HL-60 (cell line): Measurements from ENCODE around the gene PRKAG2.

Experiments
- CTCF ChIP-seq: IDR thresholded peaks from one replicate; pipeline ENCODE4 v1.5.1; 2011; ENCODE audit warnings: low read length, control low read depth, inconsistent platforms; ENCODE audit not compliant: insufficient read depth
- POLR2AphosphoS5 ChIP-seq: IDR thresholded peaks from 2 replicates; pipeline ENCODE4 v1.6.1; 2012; ENCODE audit warnings: low read depth

GRCh38 chr7:151608031-151608551 is 268.8 kb downstream of the PRKAG2 start:
- TF ChIP-seq CTCF = no peak
- no peak for TF ChIP-seq POLR2AphosphoS5
